ENCODE measurements around the gene RPL9. TPM values are rescaled to one million over a fixed set of nuclear protein-coding genes. Genes with fewer than 3 reads are reported as not detected.

The RPL9 gene
- total and polyA plus RNA-seq, 2 of the 4 experiments (the other 2 are of a cell fraction), result 1,627 to 1,905 TPM

GRCh38 chr4:39502019-39502663 lies 43.4 kb upstream of the RPL9 start (continued):
- TF ChIP-seq, protein P1, sequence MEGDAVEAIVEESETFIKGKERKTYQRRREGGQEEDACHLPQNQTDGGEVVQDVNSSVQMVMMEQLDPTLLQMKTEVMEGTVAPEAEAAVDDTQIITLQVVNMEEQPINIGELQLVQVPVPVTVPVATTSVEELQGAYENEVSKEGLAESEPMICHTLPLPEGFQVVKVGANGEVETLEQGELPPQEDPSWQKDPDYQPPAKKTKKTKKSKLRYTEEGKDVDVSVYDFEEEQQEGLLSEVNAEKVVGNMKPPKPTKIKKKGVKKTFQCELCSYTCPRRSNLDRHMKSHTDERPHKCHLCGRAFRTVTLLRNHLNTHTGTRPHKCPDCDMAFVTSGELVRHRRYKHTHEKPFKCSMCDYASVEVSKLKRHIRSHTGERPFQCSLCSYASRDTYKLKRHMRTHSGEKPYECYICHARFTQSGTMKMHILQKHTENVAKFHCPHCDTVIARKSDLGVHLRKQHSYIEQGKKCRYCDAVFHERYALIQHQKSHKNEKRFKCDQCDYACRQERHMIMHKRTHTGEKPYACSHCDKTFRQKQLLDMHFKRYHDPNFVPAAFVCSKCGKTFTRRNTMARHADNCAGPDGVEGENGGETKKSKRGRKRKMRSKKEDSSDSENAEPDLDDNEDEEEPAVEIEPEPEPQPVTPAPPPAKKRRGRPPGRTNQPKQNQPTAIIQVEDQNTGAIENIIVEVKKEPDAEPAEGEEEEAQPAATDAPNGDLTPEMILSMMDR (conservative IDR thresholded peaks at IDR 0.05; ENCODE audit: low read depth, low read length), result no peak

- no peak overlapping the region for H2AFZ ChIP-seq (replicated peaks; ENCODE audit: low read length, poor library complexity)
- in situ Hi-C loops (cut with MboI; ENCODE audit: low sequenced_read_pairs), result no loop called here
- H3K27me3 ChIP-seq (ENCODE audit: control insufficient read depth, insufficient read depth, low read length), result no peaks in the 10 kb centered on the region
- no peak overlapping the region for H2AK5ac ChIP-seq (ENCODE audit: low read depth, low read length)
- H3K4me2 ChIP-seq (ENCODE audit: low read depth, low read length), result no peak overlapping the region
- no peak overlapping the region for H2BK120ac ChIP-seq (ENCODE audit: low read depth, low read length)
- DNase-seq (peak; percentile 24), ATAC-seq (ENCODE audit: low read depth) (no peak)
- H3K79me1 ChIP-seq (ENCODE audit: low read depth in 1 of 2, low read length in 2 of 2), result peaks cover 0 to 26% of the 10 kb centered on the region in 2 experiments; a peak in 2 of 4 replicates
- no peak overlapping the region for H3K9ac ChIP-seq (ENCODE audit: low read depth, low read length)
- H2BK5ac ChIP-seq (ENCODE audit: low read depth, low read length, poor library complexity, severe bottlenecking), result peak overlapping the region; percentile 34
- dilution Hi-C loops (cut with HindIII; ENCODE audit: low sequenced_read_pairs, unreplicated experiment), result no loop called here
- peaks cover 3% of the 10 kb centered on the region; the same call in 1 of the 2 replicates for H4K20me1 ChIP-seq (ENCODE audit: insufficient read depth, low read length)
- no peak overlapping the region for H2BK20ac ChIP-seq (ENCODE audit: low read depth, low read length)
- H3K56ac ChIP-seq (ENCODE audit: extremely low read depth, insufficient read depth, low read length), result no peak overlapping the region
- H3K27ac ChIP-seq (ENCODE audit: insufficient read depth, low read length), result no peak overlapping the region
- H3K4me1 ChIP-seq (ENCODE audit: control insufficient read depth, insufficient read depth, low read length), result peaks cover 3% of the 10 kb centered on the region
- no peak overlapping the region for H3K4ac ChIP-seq (ENCODE audit: low read depth, low read length)
- no TSS peak for BruUV-seq (replicated peaks)
- H4K5ac ChIP-seq (ENCODE audit: low read depth, low read length), result no peak overlapping the region
- H4K91ac ChIP-seq (ENCODE audit: insufficient read depth, low read depth, low read length), result no peak overlapping the region
- no peak overlapping the region for H3K14ac ChIP-seq (replicated peaks; ENCODE audit: low read depth, low read length)
- H3K9me3 ChIP-seq (ENCODE audit: control insufficient read depth, insufficient read depth, low read length), result no peaks in the 10 kb centered on the region
- no peak overlapping the region for H4K8ac ChIP-seq (ENCODE audit: low read depth in 2 of 2, low read length in 2 of 2)
- H2AK9ac ChIP-seq (replicated peaks; ENCODE audit: low read depth, low read length, poor library complexity), result no peak overlapping the region
- no peak overlapping the region for H2BK15ac ChIP-seq (ENCODE audit: low read depth, low read length)
- H3K9me1 ChIP-seq (ENCODE audit: insufficient read depth, low read length), result no peaks in the 10 kb centered on the region
- H3K18ac ChIP-seq (ENCODE audit: low read depth, low read length), result no peak overlapping the region
- intact Hi-C loops (cut with micrococcal nuclease), result no loop called here
- TF ChIP-seq POLR2A (IDR thresholded peaks at IDR 0.05; ENCODE audit: low read depth, low read length) (no peak), NFE2L2 (IDR thresholded peaks at IDR 0.05; ENCODE audit: low read depth, low read length) (no peak), RCOR1 (IDR thresholded peaks at IDR 0.05; ENCODE audit: insufficient replicate concordance, low read length) (no peak), BHLHE40 (IDR thresholded peaks at IDR 0.05; ENCODE audit: low read depth, low read length) (no peak)
- TF ChIP-seq, protein P2, sequence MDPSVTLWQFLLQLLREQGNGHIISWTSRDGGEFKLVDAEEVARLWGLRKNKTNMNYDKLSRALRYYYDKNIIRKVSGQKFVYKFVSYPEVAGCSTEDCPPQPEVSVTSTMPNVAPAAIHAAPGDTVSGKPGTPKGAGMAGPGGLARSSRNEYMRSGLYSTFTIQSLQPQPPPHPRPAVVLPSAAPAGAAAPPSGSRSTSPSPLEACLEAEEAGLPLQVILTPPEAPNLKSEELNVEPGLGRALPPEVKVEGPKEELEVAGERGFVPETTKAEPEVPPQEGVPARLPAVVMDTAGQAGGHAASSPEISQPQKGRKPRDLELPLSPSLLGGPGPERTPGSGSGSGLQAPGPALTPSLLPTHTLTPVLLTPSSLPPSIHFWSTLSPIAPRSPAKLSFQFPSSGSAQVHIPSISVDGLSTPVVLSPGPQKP (IDR thresholded peaks at IDR 0.05; ENCODE audit: borderline replicate concordance, low read depth, low read length), result no peak
- ChIA-PET CTCF (no interaction called here), POLR2A (ENCODE audit: unreplicated experiment) (no interaction called here)
- H3K4me3 ChIP-seq (ENCODE audit: insufficient read depth, low read depth, low read length), result no peak overlapping the region
- no peak overlapping the region for H3K23ac ChIP-seq (ENCODE audit: low read depth, low read length)
- peaks cover 14% of the 10 kb centered on the region for H3K36me3 ChIP-seq (ENCODE audit: control insufficient read depth, insufficient read depth, low read length)
Measured at GRCh38 chr4:39498727-39499020, 40.0 kb upstream of the RPL9 start.
